NCI-H2171 treated with DMSO at 0.1 percent for 48 hours (cell line): Measurements from ENCODE around the gene NXPH4.

Source experiments
- DNase-seq: peaks from one replicate; lab custom pipeline; 2025; lab: John Stamatoyannopoulos, UW

The NXPH4 gene

DNA sequence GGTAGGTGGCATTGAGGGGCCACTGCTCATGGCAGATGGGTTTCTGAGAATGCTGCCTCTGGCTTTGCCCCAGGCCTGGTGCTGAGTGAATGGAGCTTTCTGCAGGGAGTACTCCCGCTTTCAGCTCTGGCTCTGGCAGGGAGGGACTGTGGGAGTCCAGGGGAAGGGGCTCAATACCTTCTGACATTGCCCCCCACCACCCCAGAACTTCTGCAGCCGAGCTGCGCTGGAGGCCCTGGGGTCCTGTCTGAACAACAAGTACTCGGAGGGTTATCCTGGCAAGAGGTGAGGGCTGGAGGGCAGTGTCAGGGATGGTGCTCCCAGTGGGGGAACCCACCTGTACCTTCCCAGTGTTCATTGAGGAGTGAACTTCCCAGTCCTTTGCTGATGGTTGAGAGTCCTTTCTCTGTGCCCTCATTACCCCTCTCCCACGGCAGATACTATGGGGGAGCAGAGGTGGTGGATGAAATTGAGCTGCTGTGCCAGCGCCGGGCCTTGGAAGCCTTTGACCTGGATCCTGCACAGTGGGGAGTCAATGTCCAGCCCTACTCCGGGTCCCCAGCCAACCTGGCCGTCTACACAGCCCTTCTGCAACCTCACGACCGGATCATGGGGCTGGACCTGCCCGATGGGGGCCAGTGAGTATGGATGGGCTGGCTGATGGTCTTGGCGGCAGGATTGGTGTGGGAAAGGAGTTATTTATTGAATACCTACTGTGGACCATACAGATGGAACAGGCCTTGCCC lies 14.9 kb downstream of the NXPH4 start:
- no peak for DNase-seq

DNA sequence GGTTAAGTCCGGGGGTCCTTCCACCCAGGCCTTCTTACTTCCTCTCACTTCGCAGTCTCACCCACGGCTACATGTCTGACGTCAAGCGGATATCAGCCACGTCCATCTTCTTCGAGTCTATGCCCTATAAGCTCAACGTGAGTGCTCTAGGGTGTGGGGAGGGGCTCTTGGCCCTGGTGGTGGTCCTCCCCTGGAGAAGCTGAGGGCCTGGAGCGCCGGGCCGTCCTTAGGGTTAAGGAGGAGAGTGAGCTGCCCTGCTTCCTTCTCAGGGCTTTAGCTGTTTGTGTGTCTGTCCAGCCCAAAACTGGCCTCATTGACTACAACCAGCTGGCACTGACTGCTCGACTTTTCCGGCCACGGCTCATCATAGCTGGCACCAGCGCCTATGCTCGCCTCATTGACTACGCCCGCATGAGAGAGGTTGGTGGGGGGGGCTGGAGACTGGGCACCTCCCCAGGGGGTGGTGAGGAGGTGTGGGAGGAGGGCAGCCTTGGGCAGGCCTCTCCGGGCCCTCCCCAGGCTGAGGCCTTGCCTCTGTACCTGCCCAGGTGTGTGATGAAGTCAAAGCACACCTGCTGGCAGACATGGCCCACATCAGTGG lies 15.7 kb downstream of the NXPH4 start:
- no peak for DNase-seq

DNA sequence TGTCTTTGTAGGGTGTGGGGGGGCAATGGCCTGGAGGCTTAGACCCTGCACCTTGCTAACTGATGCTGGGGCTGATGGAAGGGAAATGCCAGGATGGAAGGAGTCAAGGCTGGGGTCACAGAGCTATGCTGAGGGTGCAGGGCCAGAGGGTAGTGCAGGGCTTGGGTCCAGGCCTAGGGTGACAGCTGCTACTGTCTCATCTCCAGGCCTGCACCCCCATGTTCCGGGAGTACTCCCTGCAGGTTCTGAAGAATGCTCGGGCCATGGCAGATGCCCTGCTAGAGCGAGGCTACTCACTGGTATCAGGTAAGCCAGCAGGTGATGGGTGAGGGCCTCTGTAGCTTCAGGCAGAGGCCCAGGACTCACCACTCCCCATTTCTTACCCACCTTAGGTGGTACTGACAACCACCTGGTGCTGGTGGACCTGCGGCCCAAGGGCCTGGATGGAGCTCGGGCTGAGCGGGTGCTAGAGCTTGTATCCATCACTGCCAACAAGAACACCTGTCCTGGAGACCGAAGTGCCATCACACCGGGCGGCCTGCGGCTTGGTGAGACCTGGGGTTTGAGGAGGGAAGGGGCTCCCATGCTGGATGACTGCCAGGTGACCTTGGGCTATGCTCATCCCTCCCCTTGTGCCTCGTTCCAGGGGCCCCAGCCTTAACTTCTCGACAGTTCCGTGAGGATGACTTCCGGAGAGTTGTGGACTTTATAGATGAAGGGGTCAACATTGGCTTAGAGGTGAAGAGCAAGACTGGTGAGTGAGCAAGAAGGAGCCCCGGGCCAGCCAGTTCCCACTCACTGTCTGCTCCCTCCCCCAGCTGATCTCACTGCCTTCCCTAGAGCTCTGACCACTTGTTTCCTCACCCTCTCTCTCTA lies 17.0 kb downstream of the NXPH4 start:
- DNase-seq: no peak

DNA sequence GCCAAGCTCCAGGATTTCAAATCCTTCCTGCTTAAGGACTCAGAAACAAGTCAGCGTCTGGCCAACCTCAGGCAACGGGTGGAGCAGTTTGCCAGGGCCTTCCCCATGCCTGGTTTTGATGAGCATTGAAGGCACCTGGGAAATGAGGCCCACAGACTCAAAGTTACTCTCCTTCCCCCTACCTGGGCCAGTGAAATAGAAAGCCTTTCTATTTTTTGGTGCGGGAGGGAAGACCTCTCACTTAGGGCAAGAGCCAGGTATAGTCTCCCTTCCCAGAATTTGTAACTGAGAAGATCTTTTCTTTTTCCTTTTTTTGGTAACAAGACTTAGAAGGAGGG lies 17.6 kb downstream of the NXPH4 start:
- no peak for DNase-seq

DNA sequence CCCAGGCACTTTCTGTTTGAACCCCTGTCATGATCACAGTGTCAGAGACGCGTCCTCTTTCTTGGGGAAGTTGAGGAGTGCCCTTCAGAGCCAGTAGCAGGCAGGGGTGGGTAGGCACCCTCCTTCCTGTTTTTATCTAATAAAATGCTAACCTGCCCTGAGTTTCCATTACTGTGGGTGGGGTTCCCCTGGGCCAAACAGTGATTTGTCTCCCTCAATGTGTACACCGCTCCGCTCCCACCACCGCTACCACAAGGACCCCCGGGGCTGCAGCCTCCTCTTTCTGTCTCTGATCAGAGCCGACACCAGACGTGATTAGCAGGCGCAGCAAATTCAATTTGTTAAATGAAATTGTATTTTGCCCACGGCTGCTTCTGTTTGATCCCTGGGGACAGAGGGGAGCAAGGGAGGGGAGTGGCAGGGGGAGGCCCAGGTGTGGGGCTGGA lies 18.0 kb downstream of the NXPH4 start:
- DNase-seq: no peak

DNA sequence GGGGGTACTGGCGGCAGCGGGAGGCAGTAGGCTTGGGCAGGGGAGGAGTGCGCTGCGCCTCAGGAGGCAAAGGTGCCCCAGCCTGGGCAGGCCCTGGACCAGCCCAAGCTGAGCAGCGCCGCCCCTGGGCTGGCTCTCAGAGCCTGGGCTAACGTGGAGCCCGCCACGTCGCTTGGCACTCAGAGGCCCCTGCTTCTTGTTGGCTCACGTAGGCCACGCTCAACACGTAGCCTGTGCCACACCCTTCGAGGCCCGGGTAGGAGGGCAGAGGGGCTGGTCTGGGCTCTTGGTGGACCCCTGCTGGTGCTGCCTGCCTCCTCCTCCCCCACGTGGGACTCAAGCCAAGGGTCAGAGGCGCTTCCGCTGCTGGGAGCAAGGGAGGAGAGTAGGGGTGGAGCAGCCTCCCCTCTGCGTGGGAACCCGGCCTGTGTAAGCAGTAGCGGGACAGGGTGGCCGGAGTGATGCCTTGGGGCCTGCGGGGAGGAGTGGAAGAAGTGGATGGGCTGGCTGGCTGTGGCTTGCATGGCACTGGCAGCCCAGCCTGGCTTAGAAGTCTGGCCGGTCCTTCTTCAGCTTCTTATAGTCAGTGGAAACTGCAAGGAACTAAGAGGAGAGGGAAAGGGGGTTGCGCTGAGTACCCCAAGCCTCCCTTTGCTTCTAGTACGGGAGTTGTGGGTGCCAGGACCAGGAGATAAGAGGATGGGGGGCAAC lies 18.6 kb downstream of the NXPH4 start:
- peak; percentile 32 for DNase-seq

DNA sequence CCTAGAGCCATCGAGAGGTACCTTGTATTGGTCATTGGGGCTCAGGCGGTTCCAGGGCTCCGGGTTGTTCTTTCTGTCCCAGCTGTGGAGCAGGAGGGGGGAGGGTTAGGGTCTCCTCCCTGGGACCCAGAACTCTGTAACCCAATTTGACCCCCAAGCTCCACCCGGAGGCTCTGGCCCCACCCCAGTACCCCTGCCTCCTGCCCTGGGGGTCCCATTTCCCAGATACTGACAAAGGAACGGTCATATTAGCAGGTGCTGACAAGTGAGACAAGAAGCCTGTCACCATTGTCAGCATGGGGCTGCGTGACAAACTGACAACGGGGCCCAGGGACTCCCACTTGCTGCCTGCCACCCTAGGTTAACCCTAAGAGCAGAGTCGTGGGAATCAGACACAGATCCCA lies 19.1 kb downstream of the NXPH4 start:
- DNase-seq: no peak

DNA sequence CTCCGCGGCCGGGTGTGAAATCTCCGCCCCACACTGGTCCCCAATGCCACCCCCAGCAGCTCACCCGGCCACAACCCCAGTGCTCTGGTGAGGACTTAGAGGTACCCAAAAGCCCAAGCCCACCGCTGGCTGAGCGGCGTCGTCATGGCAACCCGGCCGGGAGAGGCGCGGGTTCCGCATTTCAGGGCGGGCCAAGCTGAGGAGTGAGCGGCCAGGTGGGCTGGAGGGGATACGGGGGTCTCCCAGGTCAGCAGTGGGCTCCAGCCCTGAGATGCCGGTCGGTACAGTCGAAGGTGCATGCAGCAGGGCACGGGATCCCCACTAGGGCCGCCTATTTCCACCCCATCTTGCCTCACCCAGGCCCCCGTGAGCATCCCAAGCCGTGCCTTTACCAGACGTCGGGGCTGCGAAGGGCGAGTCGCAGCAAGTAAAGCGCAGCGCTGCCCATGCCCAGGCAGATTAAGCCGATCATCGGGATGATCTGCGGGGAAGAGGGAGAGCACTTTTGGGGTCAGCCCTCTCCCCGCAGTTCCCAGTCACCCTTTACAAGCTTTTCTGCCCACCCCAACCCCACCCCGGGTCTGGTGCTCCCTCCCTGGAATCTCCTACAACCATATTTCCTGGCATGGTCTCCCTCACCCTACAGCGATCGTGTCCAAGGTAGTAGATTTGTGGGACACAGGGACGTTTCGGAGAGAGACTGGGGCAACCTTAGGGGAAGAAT lies 19.8 kb downstream of the NXPH4 start:
- DNase-seq: no peak

DNA sequence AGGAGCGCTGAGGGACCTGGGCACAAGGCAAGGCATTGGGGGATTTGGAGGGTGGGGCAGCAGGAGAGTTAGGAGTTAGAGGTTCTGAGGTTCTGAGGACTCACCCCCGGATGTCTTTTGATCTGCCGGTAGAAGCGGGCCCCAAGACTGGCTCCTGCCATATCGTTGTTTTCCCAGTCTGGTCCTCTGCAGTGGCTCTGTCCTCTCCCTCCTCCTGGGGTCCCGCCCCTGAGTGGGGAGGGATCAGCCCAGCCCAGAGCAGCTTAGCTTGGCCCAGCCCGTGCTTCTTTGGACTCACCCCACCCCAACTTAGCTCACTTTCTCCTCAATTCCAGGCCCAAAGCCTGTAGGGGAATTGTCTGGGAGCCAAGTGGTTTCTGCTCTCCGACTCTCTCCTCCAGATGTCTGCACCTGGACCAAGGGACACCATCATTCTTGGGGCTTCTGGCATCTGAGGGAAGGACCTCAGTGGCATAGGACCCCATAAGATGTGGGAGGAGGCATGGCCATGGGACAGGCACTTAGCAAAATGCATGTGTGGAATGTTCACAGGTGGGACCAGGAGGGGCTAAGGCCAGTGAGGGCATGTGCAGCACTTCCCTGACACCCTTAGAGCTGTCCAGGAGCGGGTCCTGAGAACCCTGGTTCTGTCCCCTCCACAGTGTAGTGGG lies 20.5 kb downstream of the NXPH4 start:
- no peak for DNase-seq

DNA sequence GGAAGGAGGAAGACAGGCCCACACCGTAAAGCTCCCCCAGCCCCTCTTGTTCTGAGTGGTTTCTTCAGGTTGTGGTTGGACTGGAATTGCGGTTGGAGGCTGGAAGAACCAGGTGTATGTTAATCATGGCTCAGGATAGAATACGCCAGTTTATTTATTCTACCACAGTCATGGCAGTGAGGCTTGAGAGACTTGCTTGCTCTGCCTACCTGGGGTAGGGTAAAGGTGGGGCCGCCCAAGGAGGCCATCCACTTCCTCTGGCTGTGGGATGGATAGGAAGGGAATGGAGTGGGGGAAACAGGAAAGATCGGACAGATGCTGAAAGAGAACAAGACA lies 21.0 kb downstream of the NXPH4 start:
- DNase-seq: no peak

DNA sequence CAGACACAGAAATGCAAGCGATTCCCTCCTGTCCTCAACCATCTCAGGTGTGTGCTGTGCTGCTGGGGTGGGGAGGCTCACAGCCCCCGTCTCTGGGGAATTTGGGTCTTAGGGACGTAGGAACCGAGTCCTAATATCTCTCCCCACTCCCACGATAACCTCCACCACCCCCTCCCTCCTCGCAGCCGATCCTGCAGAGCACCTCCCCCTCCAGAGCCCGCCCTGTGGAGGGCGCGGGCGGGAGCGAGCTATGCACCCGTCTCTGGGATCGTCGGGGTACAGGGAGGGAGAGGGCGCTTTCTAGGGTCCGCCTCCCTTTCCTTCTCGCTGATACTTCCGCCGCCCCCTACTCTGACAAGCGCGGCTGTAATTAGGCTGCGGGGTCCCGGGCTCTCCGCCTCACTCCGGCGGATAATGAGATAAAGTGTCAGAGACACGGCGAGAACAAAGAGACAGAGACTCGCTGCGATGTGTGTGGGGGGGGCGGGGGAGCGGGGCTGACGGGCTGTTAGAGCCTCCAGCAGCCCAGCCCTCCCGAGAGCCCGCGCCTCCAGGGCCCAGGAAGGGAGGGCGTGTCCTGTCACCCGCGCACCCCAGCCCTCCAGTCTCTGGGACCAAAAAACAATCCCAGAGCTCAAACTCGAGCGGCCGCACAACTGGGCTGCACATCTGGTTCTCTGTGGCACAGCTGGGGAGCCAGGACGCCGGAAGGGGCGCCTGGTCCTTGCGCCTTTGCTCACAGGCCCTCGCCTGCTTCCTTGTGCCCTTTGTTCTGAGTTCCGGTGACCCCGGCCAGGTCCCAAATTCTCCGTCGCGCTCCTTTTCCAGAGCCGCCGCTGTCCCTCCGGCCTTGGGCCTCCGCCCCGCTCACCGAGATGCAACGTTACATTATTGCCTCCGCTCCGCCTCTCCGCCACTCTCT lies 21.6 kb downstream of the NXPH4 start:
- peak; percentile 65 for DNase-seq

DNA sequence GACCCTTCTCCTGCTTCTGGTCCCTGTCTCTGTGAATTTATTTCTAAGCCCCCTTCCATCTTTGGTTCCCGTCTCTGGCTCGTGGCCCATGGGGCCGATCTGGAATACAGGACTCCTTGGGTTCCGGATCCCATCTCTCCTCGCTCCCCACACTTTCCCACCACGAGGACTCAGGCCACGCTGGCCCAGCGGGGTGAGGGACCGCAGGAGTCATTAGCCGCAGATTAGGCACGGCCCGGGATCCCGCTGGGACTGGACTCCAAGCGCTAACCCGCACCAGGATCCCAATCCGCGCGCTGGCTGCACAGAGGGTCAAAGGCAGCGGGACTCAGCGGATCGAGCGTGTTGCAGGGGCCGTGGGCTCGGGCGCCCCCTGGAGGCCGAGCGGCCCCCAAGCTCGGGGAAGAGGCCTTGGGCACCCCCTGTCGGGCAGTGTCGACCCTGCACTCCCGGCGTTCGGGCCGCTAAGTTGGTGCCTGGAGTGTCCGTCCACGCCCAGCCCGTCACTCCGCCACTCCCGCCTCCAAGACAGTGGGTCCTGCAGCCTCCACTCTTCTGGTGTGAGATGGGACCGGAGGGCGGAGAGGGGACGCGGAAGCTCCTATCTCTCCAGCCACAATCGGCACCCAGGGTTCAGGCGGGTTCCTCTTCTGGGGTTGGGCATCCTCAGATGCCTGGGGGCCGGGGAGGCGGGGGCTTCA lies 22.4 kb downstream of the NXPH4 start:
- DNase-seq: peak; percentile 83

DNA sequence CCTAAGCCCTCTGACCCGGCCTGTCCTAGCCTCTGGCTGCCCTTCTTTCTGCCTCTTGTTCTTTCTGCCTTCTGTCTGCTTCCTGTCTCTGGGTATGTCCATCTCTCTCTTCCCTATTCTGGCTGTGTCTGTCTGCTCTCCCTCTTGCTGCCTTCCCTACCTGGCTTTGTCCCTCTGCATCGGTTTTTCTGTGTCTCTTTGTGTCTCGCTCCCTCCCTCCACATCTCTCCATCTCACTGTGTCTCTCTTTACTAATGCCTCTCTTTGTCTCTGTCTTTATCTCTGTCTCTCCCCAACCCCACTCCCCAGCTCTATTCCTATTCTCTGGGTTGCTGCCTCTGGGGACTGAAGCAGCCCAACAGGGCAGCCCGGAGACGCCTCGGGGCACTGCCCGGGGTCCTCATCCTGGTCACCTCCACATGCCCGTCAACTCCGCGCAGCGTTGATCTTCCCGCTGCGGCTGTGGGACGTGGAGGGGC lies 23.0 kb downstream of the NXPH4 start:
- peak; percentile 68 for DNase-seq

DNA sequence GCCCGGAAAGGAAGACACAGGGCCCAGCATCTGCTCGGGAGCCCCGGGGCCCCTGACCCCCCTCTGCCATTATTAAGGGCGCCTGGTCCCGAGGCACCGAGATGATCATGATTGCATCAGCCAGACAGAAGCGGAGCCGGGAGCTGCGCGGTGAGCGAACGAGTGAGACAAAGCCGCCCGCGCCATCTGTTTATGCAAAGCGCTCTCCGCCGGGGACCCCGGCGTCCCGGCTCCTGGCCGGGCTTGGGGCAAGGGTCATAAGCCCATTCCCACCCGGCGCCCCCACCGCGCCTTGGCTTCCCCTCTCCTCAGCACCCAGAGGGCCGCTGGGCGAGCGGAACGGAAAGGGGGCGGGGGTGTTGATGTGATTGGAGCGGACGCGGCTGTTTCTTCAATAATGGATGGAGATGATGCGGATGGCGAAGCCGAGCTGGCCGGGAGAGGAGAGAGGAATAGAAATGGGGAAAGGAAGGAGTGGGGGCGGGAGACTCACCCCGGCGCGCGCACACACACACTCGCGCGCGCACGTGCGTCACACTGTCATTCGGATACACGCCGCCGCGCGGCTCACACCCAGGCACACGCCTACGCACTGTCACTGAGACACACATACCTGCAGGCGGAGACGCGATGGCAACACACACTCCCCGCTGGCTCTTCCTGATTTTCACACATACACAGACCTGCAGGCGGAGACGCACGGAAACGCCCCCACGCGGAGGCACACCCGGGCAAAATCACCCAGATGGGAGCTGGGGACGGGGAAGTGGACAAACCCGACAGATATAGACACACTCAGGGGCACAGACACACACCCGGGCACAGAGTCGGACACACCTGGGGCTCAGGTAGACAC lies 23.7 kb downstream of the NXPH4 start:
- DNase-seq: peak; percentile 89

DNA sequence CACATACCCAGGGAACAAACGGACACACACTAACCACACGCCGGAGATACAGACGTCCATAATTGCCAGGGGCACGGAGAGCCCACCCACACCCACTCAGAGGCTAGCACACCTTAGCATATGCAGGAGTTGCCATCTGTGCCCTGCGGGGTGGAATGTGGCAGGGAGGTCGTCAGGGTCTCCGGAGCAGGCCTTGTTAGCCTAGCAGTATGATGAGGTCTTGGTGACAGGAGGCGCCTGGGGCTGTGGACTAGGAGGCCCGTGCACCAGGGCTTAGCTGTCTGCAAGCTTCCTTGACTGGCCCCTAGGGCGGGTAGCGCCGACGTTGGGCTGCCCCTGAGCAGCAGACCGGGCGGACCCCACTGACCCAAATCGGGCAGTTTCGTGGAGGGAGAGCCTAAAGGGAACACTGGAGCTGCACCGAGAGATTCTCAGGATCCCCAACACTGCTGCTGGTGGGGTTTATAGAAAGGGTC lies 24.4 kb downstream of the NXPH4 start:
- peak; percentile 75 for DNase-seq

DNA sequence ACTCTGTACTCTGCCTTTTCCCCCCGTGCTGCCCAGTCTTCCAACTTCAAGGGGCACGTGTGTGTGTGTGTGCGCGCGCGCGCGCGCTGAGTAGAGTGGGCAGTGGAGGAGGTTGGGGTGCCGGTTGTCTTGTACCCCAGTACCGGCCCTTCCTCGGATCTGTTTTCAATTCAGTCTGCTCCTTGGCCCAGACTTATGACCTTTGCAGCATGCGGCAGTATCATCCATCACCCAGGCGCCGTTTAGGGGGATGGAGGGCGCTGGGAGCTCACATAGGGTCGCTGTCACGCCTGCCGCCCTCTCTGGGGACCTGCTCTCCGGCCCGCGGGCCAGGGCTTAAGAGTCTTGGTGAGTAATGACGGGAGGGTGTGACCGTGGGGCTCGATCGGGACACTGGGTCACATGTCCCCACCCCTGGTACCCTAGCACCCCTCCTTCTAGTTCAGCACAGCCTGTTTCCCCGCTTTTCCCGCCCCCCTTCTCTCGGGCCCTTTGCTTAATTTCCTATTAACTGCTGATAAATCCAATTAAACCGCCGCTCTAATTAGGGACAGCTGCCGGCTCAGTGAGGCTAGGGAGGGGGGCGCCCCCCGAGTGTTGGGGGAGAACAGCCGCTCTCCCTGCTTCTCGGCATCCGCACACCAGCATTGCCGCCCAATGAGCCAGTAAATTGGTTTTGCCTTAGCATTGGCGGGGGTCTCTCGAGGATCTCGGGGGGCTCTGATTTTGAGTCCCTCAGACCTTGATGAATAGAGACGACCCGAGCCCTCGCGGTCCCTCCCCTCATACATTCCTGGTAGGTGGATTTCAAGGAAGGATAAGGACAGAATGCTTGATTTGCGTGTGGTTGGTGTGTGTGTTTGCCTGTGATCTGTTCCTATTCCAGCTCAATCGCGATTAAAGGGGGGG lies 25.1 kb downstream of the NXPH4 start:
- DNase-seq: peak; percentile 50

DNA sequence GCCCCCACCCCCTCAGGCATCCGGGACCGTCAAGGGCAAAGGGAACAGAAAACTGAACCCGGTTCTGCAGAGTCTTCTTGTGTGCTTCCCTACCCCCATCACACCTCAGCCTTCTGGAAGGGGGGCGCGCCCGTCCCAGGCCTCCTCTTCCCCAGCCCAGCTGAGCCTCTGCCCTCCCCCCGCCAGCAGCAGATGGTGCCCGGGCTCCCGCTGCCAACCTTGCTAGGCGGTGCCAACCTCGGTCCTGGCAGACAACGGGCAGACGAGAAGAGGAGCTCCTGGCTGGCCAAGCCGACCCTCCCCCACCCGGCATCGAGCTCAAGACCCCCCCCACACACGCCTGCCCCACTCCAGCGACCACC lies 25.7 kb downstream of the NXPH4 start:
- DNase-seq: peak; percentile 92
